HEK293 (cell line): ENCODE measurements around the gene CACUL1.

Experiments used
- ZEB2 ChIP-seq: fragments of 450-650 bp; formaldehyde crosslinking; IDR thresholded peaks from 2 replicates; pipeline ENCODE4 v1.5.1; 2016; ENCODE audit warnings: missing biosample characterization, missing genetic modification characterization
- ZNF274 ChIP-seq, 2 experiments: fragments of 200-500 bp in 1 of 2; fragments of 450-650 bp in 1 of 2; sonication (Bioruptor generic) in 1 of 2; formaldehyde crosslinking in 1 of 2; IDR thresholded peaks; 2 replicates each; pipeline versions ENCODE4 v1.5.1 to v1.6.1; 2014 to 2016; ENCODE audit warnings: borderline replicate concordance in 1 of 2, inconsistent platforms in 1 of 2, low read length in 1 of 2, missing biosample characterization in 1 of 2, missing genetic modification characterization in 1 of 2

GRCh38 chr10:118760265-118760664 is 5.5 kb upstream of the CACUL1 start:
- TF ChIP-seq ZEB2 (no peak), ZNF274 (IDR thresholded peaks at IDR 0.05; ENCODE audit: low read length) (no peak), ZNF274 (tag by site-specific recombination; IDR thresholded peaks at IDR 0.05; ENCODE audit: borderline replicate concordance) (no peak)
